Measurements from ENCODE around the gene SLC38A1.
"Not testable (repeated sequence)": the region's sequence is repeated elsewhere in the genome, so short reads cannot be mapped to it uniquely, and the experiment has no call there.

- TF ChIP-seq CTCF, POLR2A, POLR2AphosphoS5, EP300 (IDR thresholded peaks at IDR 0.05): not testable (repeated sequence)
Observed at GRCh38 chr12:46291953-46292352, 23.1 kb upstream of the SLC38A1 start.

All from upper lobe of left lung (tissue), 4 donors.